Stomach (tissue), 9 donors: ENCODE measurements around the gene SRM. TPM values are rescaled to one million over a fixed set of nuclear protein-coding genes. Genes with fewer than 3 reads are reported as not detected.
"Not testable (repeated sequence)": the region's sequence is repeated elsewhere in the genome, so short reads cannot be mapped to it uniquely, and the experiment has no call there.

Source experiments
- DNase-seq, 2 donors: peaks; one replicate each; pipeline versions ENCODE4 v3.0.0 to v3.0.0-alpha.2; 2013 to 2019
- H3K27ac ChIP-seq, 5 donors: fragments of 200-600 bp in 4 of 5; sonication (generic) in 4 of 5; one replicate each; pipeline ENCODE4 v1.5.1; 2013 to 2019; ENCODE audit warnings: mild to moderate bottlenecking in 1 of 5, moderate library complexity in 1 of 5
- H3K27me3 ChIP-seq, 3 donors: fragments of 200-600 bp; sonication (generic); one replicate each; pipeline ENCODE4 v1.5.1; 2017 to 2019; ENCODE audit warnings: mixed run types in 1 of 3
- H3K36me3 ChIP-seq, 4 donors: fragments of 200-600 bp; sonication (generic); 1 replicate in 3 of 4; 2 replicates in 1 of 4; pipeline ENCODE4 v1.5.1; 2016 to 2019
- H3K4me1 ChIP-seq, 4 donors: fragments of 200-600 bp; sonication (generic); one replicate each; pipeline ENCODE4 v1.5.1; 2016 to 2019
- H3K4me3 ChIP-seq, 4 donors: fragments of 200-600 bp; sonication (generic) in 3 of 4; one replicate each; pipeline ENCODE4 v1.5.1; 2016 to 2019; ENCODE audit warnings: mild to moderate bottlenecking in 1 of 4
- H3K9me3 ChIP-seq, 4 donors: fragments of 200-600 bp; sonication (generic); one replicate each; pipeline ENCODE4 v1.5.1; 2016 to 2019
- EP300 ChIP-seq: sonication (generic); formaldehyde crosslinking; IDR thresholded peaks from one replicate; pipeline ENCODE4 v1.6.1; 2017; ENCODE audit warnings: antibody characterized with exemption
- POLR2A ChIP-seq, 4 donors: fragments of 450-650 bp; IDR thresholded peaks; one replicate each; pipeline ENCODE4 v1.6.1; 2016; ENCODE audit warnings: antibody characterized with exemption in 4 of 4, control low read depth in 2 of 4, mild to moderate bottlenecking in 1 of 4, moderate library complexity in 1 of 4
- POLR2AphosphoS5 ChIP-seq, 3 donors: sonication (generic); formaldehyde crosslinking; IDR thresholded peaks; one replicate each; pipeline ENCODE4 v1.6.1; 2016; ENCODE audit warnings: antibody characterized with exemption in 3 of 3
- WGBS, 5 donors: extraction: QIAGEN DNeasy Blood & Tissue Kit in 3 of 5; methylation state at CpG; one replicate each; pipeline versions ENCODE4 v1.1.5 to v1.1.7; 2013 to 2018; 5-methylcytosine and 5-hydroxymethylcytosine counted together
- intact Hi-C: fragments of 100-400 bp; cut with DNase I; formaldehyde crosslinking; loops from one replicate; pipeline ENCODE4 v1.15.1; 2023; ENCODE audit warnings: low total_unique reads
- polyA plus RNA-seq, 3 donors: library from polyadenylated mRNA; stranded (reverse); fragments of 200-250 nt; gene quantifications; one replicate each; pipeline ENCODE4 v1.2.3, GENCODE V29; 2013
- total RNA-seq, 5 donors: library from RNA; depleted of rRNA; stranded (reverse); fragments of >200 nt; gene quantifications; one replicate each; pipeline versions ENCODE4 v1.1.0 to v1.2.3, GENCODE V29; 2014 to 2016
- TF ChIP-seq, protein P1 (sequence below), 7 experiments: fragments of 450-650 bp in 4 of 7; fragments of 200-600 bp in 3 of 7; sonication (generic) in 3 of 7; IDR thresholded peaks; one replicate each; pipeline ENCODE4 v1.5.1; 2016 to 2019; ENCODE audit warnings: antibody characterized with exemption in 7 of 7, control low read depth in 2 of 7, mild to moderate bottlenecking in 1 of 7
- donor health status: healthy with polysubstance abuse.
- donor health status: Bipolar disorder and iron deficiency.
- donor health status: healthy.

The SRM gene
- total and polyA plus RNA-seq, 8 donors: 9.0 to 149 (median 85.1) TPM

- Histone ChIP-seq H3K27ac (no peak overlapping the region), H3K9me3 (no peaks in the 10 kb centered on the region), H3K4me1 (no peaks in the 10 kb centered on the region), H3K36me3 (peaks cover 74 to 100% (median 99%) of the 10 kb centered on the region in 4 donors), H3K4me3 (no peak overlapping the region), H3K27me3 (no peaks in the 10 kb centered on the region)
- WGBS, 5 donors: 87 to 90% (median 88%) methylated on average over 18 of the region's 18 CpGs
- TF ChIP-seq POLR2AphosphoS5 (IDR thresholded peaks at IDR 0.05) (no peak), POLR2A (IDR thresholded peaks at IDR 0.05) (no peak), EP300 (no peak)
- TF ChIP-seq, protein P1, sequence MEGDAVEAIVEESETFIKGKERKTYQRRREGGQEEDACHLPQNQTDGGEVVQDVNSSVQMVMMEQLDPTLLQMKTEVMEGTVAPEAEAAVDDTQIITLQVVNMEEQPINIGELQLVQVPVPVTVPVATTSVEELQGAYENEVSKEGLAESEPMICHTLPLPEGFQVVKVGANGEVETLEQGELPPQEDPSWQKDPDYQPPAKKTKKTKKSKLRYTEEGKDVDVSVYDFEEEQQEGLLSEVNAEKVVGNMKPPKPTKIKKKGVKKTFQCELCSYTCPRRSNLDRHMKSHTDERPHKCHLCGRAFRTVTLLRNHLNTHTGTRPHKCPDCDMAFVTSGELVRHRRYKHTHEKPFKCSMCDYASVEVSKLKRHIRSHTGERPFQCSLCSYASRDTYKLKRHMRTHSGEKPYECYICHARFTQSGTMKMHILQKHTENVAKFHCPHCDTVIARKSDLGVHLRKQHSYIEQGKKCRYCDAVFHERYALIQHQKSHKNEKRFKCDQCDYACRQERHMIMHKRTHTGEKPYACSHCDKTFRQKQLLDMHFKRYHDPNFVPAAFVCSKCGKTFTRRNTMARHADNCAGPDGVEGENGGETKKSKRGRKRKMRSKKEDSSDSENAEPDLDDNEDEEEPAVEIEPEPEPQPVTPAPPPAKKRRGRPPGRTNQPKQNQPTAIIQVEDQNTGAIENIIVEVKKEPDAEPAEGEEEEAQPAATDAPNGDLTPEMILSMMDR (IDR thresholded peaks at IDR 0.05): no peak
- intact Hi-C loops: no loop called here
- no peak for DNase-seq
These were observed 8.1 kb upstream of the SRM start for GRCh38 chr1:11067716-11068599.

DNA sequence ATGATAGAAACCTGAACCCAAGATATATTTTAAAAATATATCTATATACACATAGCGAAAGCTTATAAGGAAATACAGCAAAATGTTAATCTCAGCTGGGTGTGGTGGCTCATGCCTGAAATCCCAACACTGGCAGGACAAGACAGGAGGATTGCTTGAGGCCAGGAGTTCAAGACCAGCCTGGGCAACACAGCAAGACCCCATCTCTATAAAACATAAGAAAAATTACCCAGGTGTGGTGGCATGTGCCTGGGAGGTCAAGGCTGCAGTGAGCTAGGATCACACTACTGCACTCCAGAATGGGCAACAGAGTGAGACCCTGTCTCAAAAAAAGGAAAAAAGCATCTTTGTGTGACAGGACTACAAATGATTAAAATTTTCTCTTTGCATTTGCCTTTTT, 6.0 kb upstream of the SRM start:
- TF ChIP-seq, protein P1 (IDR thresholded peaks at IDR 0.05): no peak
- TF ChIP-seq EP300: no peak
- no peak for DNase-seq
- H3K9me3 ChIP-seq: no peaks in the 10 kb centered on the region
- no peaks in the 10 kb centered on the region for H3K27me3 ChIP-seq
- WGBS, 5 donors: 96 to 100% (median 98%) methylated on average over 1 of the region's 1 CpG
- peaks cover 7 to 13% (median 9%) of the 10 kb centered on the region in 4 donors for H3K4me1 ChIP-seq
- H3K4me3 ChIP-seq: no peak overlapping the region
- intact Hi-C loops: no loop called here
- H3K27ac ChIP-seq: no peak overlapping the region
- H3K36me3 ChIP-seq: peaks cover 52 to 81% (median 79%) of the 10 kb centered on the region in 4 donors

- WGBS, 5 donors: 95 to 100% (median 99%) methylated on average over 3 of the region's 3 CpGs
- no peaks in the 10 kb centered on the region for H3K27me3 ChIP-seq
- peaks cover 11 to 16% (median 14%) of the 10 kb centered on the region in 4 donors for H3K4me1 ChIP-seq
- no peak for DNase-seq
- intact Hi-C loops: no loop called here
- H3K9me3 ChIP-seq: no peaks in the 10 kb centered on the region
- H3K36me3 ChIP-seq: peaks cover 45 to 73% (median 70%) of the 10 kb centered on the region in 4 donors
- no peak overlapping the region for H3K27ac ChIP-seq
- TF ChIP-seq, protein P1 (IDR thresholded peaks at IDR 0.05): no peak
- no peak for TF ChIP-seq EP300
- no peak for TF ChIP-seq POLR2A (IDR thresholded peaks at IDR 0.05)
- TF ChIP-seq POLR2AphosphoS5 (IDR thresholded peaks at IDR 0.05): no peak
- no peak overlapping the region for H3K4me3 ChIP-seq
These were observed 5.1 kb upstream of the SRM start for GRCh38 chr1:11064942-11065341.

- H3K4me3 ChIP-seq, DNase-seq, H3K9me3 ChIP-seq, H3K27me3 ChIP-seq, intact Hi-C loops, H3K27ac ChIP-seq: not testable (repeated sequence)
- H3K4me1 ChIP-seq: peaks cover 11 to 22% (median 18%) of the 10 kb centered on the region in 4 donors
- H3K36me3 ChIP-seq: peaks cover 36 to 63% (median 61%) of the 10 kb centered on the region in 4 donors
- 89 to 92% (median 91%) methylated on average over 18 of the region's 18 CpGs for WGBS, 5 donors
These were observed 4.2 kb upstream of the SRM start for GRCh38 chr1:11063937-11064537.
